Ovary (tissue), 9 donors: ENCODE data around the gene DENND1A. TPM values are rescaled to one million over a fixed set of nuclear protein-coding genes. Genes with fewer than 3 reads are reported as not detected.

Experiments
- DNase-seq, 5 donors: peaks; one replicate each; pipeline ENCODE4 v3.0.0-alpha.2; 2019 to 2020
- H3K27ac ChIP-seq, 2 donors: fragments of 200-600 bp; one replicate each; pipeline versions ENCODE4 v1.5.1 to v1.8.0; 2019 to 2022
- H3K27me3 ChIP-seq: fragments of 200-600 bp; one replicate; pipeline ENCODE4 v1.8.0; 2022
- H3K36me3 ChIP-seq: fragments of 200-600 bp; sonication (generic); one replicate; pipeline ENCODE4 v1.5.1; 2019
- H3K4me1 ChIP-seq: one replicate; pipeline ENCODE4 v1.8.1; 2013; ENCODE audit warnings: mild to moderate bottlenecking, moderate library complexity; ENCODE audit not compliant: insufficient read depth
- H3K4me3 ChIP-seq: fragments of 200-600 bp; sonication (generic); one replicate; pipeline ENCODE4 v1.5.1; 2017
- H3K9me3 ChIP-seq, 2 donors: fragments of 200-600 bp in 1 of 2; sonication (generic) in 1 of 2; one replicate each; pipeline versions ENCODE4 v1.5.1 to v1.8.1; 2013 to 2019; ENCODE audit warnings: mild to moderate bottlenecking in 1 of 2, moderate library complexity in 1 of 2
- CTCF ChIP-seq, 3 donors: fragments of 450-650 bp in 2 of 3; fragments of 200-600 bp in 1 of 3; IDR thresholded peaks; one replicate each; pipeline versions ENCODE4 v1.5.1 to v1.8.0; 2016 to 2022; ENCODE audit warnings: antibody characterized with exemption in 3 of 3, mild to moderate bottlenecking in 1 of 3
- EP300 ChIP-seq: sonication (generic); formaldehyde crosslinking; IDR thresholded peaks from one replicate; pipeline ENCODE4 v1.6.1; 2017; ENCODE audit warnings: antibody characterized with exemption
- POLR2A ChIP-seq: fragments of 450-650 bp; IDR thresholded peaks from one replicate; pipeline ENCODE4 v1.6.1; 2017; ENCODE audit warnings: antibody characterized with exemption, mild to moderate bottlenecking, moderate library complexity
- WGBS, 3 donors: extraction: QIAGEN DNeasy Blood & Tissue Kit in 1 of 3; methylation state at CpG; one replicate each; pipeline versions ENCODE4 v1.1.5 to v1.1.7; 2013 to 2017; 5-methylcytosine and 5-hydroxymethylcytosine counted together
- intact Hi-C, 4 donors: fragments of 100-400 bp; cut with DNase I; formaldehyde crosslinking; loops; one replicate each; pipeline versions ENCODE4 v1.11.0 to v1.15.1; 2022 to 2023
- polyA plus RNA-seq, 2 donors: library from polyadenylated mRNA; stranded (reverse); fragments of 200-250 nt in 1 of 2; fragments of 350-450 nt in 1 of 2; fragmentation: Illumina TruSeq in 1 of 2; extraction: RNeasy Lipid Tissue Mini Kit (QIAGEN cat#74804) in 1 of 2; gene quantifications; one replicate each; pipeline ENCODE4 v1.2.3, GENCODE V29; 2013 to 2014
- total RNA-seq, 7 donors: library from RNA; depleted of rRNA in 2 of 7; stranded (reverse); fragments of >200 nt in 2 of 7; fragmentation: NEBNext Ultra II Directional in 3 of 7; extraction: Animal tissue kit (Norgen Biotek cat#: 25700) in 3 of 7; gene quantifications; one replicate each; pipeline versions ENCODE4 v1.1.0 to v1.2.4, GENCODE V29; 2016 to 2023
- donor health status: DM: no; HTN: no; CAD: no; lungs with moderate emphysema.
- donor health status: DM: no; HTN: no; CAD: no.
- donor health status: Bipolar disorder and iron deficiency.
- donor health status: DM: yes; HTN: yes; CAD: no.
- donor health status: DM: no; HTN: no; CAD: no.
- donor health status: DM: yes; HTN: yes; CAD: no.

DENND1A gene
- total and polyA plus RNA-seq, 9 donors = 10.4 to 24.5 (median 17.1) TPM

- H3K9me3 ChIP-seq = no peaks in the 10 kb centered on the region
- H3K4me1 ChIP-seq = peaks cover 3% of the 10 kb centered on the region
- no peaks in the 10 kb centered on the region for H3K36me3 ChIP-seq
- WGBS, 3 donors = 68 to 77% (median 72%) methylated on average over 10 to 11 of the region's 11 CpGs
- no peak for DNase-seq
- no peak overlapping the region for H3K27ac ChIP-seq
- H3K27me3 ChIP-seq = no peaks in the 10 kb centered on the region
- TF ChIP-seq CTCF (IDR thresholded peaks at IDR 0.05) (no peak), EP300 (no peak), POLR2A (no peak)
- intact Hi-C loops = no loop called here
- no peak overlapping the region for H3K4me3 ChIP-seq
These were observed 568.0 kb downstream of the DENND1A start for GRCh38 chr9:123361731-123362510.

GRCh38 chr9:123361086-123361730 lies 568.7 kb downstream of the DENND1A start:
- Histone ChIP-seq H3K36me3 (no peaks in the 10 kb centered on the region), H3K9me3 (no peaks in the 10 kb centered on the region), H3K27me3 (no peaks in the 10 kb centered on the region), H3K4me1 (peaks cover 3% of the 10 kb centered on the region), H3K4me3 (no peak overlapping the region), H3K27ac (no peak overlapping the region)
- DNase-seq = no peak
- no peak for TF ChIP-seq POLR2A
- TF ChIP-seq EP300 = no peak
- no peak for TF ChIP-seq CTCF (IDR thresholded peaks at IDR 0.05)
- intact Hi-C loops = no loop called here
- 48 to 52% (median 49%) methylated on average over 10 of the region's 10 CpGs for WGBS, 3 donors

- no peak overlapping the region for H3K4me3 ChIP-seq
- intact Hi-C loops = no loop called here
- peaks cover 3% of the 10 kb centered on the region for H3K4me1 ChIP-seq
- H3K27me3 ChIP-seq = no peaks in the 10 kb centered on the region
- DNase-seq = no peak
- 44 to 52% (median 46%) methylated on average over 22 of the region's 22 CpGs for WGBS, 3 donors
- TF ChIP-seq EP300 (no peak), POLR2A (no peak), CTCF (IDR thresholded peaks at IDR 0.05) (no peak)
- no peak overlapping the region for H3K27ac ChIP-seq
- H3K36me3 ChIP-seq = no peaks in the 10 kb centered on the region
- H3K9me3 ChIP-seq = no peaks in the 10 kb centered on the region
These were observed 569.5 kb downstream of the DENND1A start for GRCh38 chr9:123360161-123361085.

GRCh38 chr9:123359546-123359945 lies 570.4 kb downstream of the DENND1A start:
- 61 to 83% (median 71%) methylated on average over 3 of the region's 3 CpGs for WGBS, 3 donors
- Histone ChIP-seq H3K4me1 (peaks cover 1% of the 10 kb centered on the region), H3K9me3 (no peaks in the 10 kb centered on the region), H3K27ac (no peak overlapping the region), H3K27me3 (no peaks in the 10 kb centered on the region), H3K4me3 (no peak overlapping the region), H3K36me3 (no peaks in the 10 kb centered on the region)
- no peak for DNase-seq
- no peak for TF ChIP-seq CTCF (IDR thresholded peaks at IDR 0.05)
- TF ChIP-seq POLR2A = no peak
- TF ChIP-seq EP300 = no peak
- intact Hi-C loops = loop anchor here in 1 of 4 donors (10.0 kb wide), 3 partner anchors 275 to 895 kb away; no protein-coding TSS in a partner anchor
